Uterus (tissue), 2 donors: ENCODE data around the gene C1orf21.

Experiments
- POLR2A ChIP-seq, 2 donors: fragments of 450-650 bp; IDR thresholded peaks; one replicate each; pipeline ENCODE4 v1.6.1; 2016; ENCODE audit warnings: antibody characterized with exemption in 2 of 2, mild to moderate bottlenecking in 1 of 2, moderate library complexity in 1 of 2
- TF ChIP-seq, protein P1 (sequence below), 4 experiments: fragments of 200-600 bp in 2 of 4; fragments of 450-650 bp in 2 of 4; sonication (generic) in 2 of 4; IDR thresholded peaks; one replicate each; pipeline ENCODE4 v1.5.1; 2016 to 2019; ENCODE audit warnings: antibody characterized with exemption in 4 of 4, mild to moderate bottlenecking in 2 of 4, moderate library complexity in 1 of 4

DNA sequence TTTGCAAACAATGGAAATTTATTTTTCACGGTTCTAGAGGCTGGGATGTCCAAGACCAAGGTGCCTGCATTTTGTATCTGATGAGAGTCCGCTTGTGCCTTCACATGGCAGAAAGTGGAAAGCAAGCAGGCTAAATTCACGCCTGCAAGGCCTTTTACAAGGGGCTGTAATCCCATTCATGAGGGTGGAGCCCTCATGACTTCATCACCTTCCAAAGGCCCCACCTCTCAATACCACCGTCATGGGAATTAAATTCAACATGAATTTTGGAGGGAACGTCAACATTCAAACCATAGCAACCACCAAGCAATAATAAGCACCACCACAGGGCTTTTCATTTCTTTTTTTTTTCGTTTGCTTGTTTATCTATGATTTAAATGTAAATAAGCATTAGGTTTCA is 115.3 kb downstream of the C1orf21 start:
- TF ChIP-seq, protein P1, sequence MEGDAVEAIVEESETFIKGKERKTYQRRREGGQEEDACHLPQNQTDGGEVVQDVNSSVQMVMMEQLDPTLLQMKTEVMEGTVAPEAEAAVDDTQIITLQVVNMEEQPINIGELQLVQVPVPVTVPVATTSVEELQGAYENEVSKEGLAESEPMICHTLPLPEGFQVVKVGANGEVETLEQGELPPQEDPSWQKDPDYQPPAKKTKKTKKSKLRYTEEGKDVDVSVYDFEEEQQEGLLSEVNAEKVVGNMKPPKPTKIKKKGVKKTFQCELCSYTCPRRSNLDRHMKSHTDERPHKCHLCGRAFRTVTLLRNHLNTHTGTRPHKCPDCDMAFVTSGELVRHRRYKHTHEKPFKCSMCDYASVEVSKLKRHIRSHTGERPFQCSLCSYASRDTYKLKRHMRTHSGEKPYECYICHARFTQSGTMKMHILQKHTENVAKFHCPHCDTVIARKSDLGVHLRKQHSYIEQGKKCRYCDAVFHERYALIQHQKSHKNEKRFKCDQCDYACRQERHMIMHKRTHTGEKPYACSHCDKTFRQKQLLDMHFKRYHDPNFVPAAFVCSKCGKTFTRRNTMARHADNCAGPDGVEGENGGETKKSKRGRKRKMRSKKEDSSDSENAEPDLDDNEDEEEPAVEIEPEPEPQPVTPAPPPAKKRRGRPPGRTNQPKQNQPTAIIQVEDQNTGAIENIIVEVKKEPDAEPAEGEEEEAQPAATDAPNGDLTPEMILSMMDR (IDR thresholded peaks at IDR 0.05): no peak
- TF ChIP-seq POLR2A (IDR thresholded peaks at IDR 0.05): no peak
